HG03097 (cell line): ENCODE results near the gene CDH26.

ENCODE experiments used
- ATAC-seq: cut with Tn5 transposase; IDR thresholded peaks from one replicate; pipeline ENCODE4 v1.9.1; 2021; ENCODE audit not compliant: unreplicated experiment, low FRiP score

Gene CDH26

DNA sequence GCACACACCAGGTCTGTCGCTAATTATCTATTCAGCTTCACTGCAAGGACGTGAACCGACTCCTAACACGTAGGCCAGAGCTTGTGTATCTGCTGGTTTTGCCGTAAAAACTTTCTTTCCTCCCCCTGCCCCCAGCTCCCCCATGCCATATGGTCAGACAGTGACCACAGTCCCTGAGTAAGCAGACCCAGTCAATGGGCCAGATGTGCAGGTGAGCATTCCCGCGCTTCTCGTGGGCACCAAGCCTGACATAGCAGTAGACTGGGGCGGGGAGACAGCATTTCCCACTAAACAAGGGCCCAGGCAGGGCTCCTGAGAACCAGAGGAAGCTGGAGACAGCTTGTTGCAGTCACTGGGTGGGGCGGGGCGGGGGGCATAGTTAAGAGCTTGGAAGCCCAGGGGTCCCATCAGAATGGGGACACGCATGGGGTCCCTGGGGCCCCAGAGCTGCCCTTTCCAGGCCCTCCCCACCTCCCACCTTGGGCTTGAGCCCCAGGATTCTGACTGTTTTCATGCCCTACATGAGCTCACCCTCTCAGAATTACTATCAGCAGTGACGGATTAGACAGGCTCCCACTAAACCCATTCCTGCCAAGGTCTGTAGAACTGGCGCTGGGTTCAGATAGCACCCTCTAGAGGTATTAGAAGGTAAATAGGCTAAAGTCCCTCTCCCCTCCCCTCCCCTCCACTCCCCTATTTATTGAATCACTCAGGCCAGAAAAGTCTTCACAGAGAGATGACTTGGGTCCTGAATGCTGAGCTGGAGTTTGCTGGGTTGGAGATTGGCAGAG, 51.8 kb downstream of the CDH26 start:
- no peak for ATAC-seq

DNA sequence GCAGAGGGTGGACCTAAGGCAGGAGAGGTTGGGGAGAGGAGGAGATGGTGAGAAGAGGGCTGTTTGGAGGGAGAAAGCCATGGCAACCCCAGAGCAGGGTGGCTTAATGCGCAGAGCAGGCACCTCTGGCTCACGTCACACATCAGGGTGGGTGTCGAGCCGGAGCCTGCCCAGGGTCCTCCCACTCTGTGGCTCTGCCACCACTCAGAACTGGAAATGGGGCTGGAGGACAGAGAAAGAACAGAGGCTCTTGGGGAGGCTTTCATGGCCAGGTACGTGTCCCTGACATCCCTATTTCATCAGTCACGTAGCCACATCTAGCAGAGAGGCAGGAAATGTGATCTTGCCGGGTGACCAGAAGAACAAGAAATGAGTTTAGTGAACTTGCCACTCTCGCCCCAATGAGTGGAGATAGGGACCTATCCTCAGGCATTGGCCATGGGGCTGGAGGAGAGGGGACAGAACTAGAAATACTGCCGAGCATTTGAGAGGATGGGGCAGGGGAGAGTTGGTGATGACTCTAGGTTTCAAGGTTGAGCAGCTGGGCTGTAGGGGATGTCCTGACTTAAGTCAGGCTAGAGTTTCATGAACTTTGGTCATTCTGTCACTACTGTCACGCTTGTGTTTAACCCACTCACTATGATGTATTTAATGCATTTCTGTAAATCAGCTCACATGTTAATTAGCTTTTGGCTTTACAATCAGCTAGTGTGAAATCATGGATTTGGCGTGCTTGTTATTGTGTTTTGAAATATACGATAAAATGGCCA, 52.7 kb downstream of the CDH26 start:
- no peak for ATAC-seq

DNA sequence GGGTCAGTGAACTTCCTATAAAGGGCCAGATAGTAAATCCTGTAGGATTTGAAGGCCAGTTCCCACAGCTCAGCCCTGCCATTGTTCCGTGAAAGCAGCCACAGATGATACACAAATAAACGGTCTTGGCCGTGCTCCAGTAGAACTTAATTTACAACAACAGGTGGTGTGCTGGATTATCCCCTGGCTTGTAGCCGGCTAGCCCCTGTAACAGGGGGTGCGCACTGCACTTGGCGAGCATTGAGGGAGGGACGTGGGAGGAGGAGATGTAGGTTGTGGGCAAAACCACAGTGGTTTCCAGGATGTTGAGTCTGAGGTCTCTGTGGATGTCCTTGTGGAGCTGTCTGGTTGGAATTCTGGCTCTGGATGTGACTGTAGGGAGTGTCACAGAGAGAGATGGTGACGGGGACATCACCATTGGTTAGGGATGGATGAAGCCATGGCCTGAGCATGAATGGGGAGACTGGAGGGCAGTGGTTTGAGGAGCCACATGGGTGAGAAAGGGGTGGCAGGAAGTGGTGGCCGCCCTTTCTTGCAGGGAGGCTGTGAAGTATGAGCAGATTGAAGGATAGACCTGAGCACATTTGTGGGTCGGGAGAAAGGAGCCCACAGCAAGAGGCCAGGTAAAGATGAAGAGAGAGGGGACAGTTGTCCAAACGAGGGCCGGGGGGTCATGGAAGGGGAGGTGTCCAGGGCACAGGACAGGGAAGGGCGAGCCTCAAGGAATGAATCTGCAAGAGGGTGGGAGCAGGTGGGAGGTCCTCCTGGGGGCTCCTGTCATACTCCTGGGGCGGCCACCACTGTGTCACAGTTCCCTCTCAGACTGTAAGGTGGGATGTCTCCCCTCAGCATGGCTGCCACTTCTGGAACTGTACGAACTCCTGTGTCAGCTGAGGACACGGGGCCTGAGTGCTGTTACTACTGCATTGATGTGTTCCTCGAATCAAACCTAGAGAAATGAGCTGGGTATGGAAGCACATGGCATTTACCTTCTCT, 53.6 kb downstream of the CDH26 start:
- no peak for ATAC-seq

DNA sequence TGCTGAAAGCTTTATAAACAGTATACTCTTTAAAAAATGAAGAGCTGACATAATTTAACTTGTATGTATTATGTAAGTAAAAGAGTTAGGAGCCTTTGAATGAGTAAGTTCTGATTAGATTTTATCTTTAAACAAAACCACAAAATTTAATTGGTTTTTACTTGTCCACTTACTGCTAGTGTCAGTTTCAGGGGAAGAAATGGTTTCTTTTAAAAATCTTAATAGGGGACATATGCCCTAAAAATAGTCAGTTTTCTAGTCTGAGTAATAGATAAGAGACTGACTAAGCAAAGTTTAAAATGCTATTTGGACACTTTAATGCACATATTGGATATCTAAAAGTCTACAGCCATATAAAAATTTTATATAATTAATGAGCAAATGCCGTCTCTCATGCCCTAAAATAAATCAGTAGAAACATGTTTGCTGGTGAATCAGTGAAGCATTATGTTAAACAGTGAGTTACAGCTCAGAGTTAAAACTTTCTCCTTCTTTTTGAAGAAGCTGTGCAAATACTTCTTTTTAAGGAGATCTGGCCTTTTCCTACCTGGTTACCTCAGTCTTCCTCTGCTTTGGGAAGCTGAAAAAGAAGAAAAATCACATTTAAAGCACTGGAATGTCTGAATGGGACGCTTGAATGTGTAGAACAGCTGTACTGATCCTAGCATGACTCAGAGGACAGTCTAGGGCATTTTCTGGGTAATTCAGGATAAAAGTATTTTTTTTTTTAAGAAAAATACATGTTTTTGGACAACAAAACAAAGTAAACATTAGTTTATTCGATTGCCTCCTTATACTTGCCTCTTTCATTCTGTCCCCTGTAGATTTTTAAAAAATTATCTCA, 55.3 kb downstream of the CDH26 start:
- no peak for ATAC-seq

DNA sequence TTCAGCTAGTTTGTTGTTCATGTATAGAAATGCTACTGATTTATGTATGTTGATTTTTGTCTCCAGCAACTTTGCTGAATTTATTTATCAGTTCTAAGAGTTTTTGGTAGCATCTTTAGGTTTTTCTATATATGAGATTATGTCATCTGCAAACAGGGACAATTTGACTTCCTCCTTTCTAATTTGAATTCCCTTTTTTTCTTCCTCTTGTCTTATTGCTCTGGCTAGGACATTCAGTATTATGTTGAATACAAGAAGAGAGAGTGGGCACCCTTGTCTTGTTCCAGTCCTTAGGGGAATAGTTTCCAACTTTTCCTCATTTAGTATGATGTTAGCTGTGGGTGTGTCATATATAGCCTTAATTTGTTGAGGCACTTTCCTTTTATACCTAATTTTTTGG, 58.2 kb downstream of the CDH26 start:
- ATAC-seq: no peak

DNA sequence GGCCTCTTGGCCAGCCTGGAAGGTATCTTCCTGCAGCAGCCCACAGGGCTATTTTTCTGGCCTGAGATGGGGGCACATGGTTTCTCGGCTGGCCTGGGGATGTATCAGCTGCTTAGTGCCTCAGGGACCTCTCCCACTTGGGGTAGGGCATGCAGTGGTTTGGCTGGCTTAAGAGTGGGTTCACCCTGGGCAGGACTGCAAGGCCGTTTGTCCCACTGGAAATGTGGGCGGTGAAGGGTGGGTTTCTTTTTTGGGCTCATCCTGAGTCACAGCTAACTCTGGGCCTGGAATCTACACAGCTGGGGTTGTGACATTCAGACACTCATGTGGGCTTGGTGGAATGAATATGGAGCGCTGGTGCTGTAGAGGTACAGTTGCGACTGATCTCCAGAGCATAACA, 62.0 kb downstream of the CDH26 start:
- no peak for ATAC-seq

DNA sequence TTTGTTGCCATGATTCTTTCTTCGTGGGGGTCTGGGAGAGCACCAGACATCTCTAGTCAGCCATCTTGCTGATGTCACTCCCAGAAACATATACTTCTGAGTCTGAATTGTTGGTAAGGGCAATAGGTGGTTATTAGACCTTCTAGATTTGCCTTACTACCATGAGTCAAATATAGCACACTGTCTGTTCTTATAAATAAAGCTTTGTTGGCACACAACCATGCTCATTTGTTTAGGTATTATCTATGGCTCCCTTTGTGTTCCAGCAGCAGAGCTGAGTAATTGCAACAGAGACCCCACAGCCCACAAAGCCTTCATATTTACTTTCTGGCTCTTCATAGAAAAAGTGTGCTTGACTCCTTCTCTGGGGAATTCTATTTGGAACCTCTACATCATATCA, 62.9 kb downstream of the CDH26 start:
- ATAC-seq: no peak

DNA sequence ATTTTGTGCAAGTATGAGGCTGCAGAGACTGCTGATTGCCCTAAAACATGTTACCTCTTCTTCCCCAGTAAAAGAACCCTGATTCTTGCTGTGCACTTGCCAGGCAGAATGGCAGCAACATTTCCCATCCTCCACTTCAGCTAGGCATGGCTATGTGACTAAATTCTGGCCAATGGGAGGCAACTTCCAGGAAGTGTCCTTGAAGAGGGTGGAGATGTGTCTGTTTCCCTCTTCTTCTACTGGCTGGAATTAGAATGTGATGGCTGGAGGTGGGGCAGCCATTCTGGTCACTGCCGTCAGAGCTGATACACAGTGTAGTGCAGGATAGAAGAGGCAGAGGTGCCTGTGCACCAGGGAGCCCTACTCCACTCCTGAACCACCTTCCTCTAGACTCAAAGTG, 64.6 kb downstream of the CDH26 start:
- ATAC-seq: no peak

DNA sequence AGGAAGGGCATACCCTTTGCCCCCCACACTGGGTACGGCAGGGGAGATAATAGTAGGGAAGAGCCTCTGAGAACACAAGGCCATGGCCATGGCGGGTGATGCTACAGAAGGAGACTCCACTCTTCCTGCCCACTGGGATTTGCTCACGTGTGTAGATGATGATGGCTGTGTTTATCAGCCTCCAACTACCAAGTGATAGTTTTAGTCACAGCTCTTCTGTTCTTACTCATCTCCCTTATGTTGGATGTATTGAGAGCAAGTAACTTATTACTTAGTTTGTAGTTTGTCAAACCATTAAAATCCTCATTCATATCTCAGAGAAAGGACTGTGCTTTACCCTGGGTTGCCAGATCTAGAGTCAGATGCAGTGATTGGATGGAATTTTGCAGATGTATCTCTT, 66.0 kb downstream of the CDH26 start:
- ATAC-seq: no peak

DNA sequence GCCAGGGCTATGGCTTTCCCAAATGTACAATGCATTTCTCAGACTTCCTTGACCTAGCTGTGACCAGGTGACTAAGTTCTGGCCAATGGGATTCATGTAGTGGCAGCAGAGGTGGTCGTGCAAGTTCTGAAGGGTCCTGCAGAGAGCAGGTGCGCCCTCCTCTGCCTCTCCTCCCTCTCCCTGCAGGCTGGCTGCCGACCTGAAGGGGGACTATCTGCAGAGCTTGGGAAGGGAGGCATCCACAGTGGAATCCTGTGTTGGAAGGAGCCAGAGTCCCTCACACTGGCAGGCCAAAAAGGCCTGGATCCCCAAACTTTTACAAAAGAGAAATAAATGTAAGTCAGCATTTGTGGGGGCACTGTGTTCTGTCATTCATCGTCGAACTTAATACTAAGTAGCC, 66.6 kb downstream of the CDH26 start:
- no peak for ATAC-seq

DNA sequence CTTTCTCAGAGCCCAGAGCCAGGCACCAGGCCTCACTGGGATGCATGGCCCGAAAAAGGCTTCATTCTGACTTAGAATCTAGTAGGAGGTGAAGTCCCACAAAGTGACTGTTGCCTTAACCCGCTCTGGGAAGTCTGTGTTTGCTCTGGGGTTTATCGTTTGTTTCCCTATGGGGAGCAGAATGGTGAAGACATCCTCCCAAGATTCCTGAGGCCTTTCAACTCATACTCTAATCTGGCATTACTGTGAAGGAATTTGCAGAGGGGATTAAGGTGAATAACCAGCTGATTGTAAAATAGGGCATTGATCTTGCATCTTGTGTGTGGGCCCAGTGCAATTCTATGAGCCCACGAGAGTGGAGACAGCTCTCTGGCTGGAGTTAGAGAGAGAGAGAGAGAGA, 67.8 kb downstream of the CDH26 start:
- ATAC-seq: no peak

DNA sequence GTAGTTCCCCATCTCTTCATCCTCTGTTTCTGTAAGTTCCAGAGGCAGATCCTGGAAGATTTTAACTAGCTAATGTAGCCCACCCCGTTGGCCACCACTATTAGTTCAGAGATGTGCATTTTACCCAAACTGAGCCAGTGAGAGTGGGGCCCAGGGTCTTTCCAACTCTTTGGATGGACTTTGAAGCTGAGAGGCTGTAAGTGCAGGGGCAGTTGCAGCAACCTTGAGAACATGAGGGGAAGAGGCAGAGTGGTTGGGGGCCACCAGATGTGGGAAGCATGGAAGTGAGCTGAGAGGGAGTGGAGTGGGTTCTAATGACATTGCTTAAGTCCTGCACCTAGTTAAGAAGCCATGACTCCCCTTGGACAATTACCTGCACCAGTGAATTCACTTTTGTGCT, 72.2 kb downstream of the CDH26 start:
- no peak for ATAC-seq

DNA sequence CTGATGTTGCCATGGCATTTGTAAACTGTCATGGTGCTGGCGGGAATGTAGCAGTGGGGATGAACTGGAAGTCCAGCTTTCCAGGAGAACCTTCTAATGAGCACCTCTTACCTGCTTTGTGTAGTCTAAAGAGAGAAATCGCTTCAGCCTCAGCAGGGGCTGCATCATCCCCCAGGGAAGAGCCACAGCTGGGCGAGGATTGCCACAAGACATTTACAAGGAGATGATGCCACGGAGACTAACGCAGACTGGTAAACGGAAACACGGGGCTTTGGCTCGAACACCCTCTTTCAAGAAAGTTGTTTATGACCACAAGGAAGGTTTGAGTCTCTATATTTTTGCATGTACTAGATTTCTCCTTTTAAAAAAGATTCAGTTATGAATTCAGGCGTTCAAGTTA, 72.9 kb downstream of the CDH26 start:
- ATAC-seq: no peak

DNA sequence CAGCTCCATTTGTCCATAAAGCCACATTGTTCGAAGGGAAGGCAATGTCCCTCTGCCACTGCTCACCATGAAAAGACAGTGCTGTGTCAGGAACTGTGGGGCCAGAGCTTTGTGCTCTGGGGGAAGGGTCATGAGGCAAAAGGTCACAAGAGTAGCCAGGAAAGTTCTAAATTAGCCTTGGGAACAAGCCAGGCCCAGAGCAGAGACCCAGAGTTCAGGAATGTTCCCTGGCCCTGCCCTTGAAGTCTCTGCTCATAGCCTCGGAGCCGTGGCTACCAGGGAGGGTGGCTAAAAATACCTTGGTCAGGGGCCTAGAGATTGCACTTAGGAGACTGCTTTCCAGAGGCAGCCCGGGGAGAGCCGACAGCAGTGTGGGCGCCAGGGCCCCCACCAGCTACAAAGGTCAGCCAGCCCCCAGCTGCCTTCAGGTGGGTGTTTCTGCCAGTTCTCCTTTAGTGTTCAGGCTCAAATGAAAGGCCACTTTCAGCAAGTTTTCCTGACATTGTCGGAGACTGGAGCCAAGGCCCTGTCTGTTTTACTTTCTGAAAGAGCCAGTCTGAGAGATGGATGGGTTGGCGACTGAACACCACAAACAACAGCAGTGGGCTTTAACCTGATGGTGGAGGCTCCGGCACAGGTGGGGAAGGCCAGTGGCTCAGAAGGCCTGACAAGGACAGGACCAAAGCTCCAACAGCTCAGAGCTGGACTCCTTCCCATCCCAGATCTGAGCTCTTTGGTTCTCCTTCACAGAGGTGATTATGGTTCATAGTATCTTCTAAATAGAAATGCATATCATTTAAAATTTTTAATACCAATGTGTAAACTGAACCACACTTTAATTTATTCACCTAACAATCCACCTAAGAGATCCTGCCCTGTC, 76.2 kb downstream of the CDH26 start:
- ATAC-seq: no peak

DNA sequence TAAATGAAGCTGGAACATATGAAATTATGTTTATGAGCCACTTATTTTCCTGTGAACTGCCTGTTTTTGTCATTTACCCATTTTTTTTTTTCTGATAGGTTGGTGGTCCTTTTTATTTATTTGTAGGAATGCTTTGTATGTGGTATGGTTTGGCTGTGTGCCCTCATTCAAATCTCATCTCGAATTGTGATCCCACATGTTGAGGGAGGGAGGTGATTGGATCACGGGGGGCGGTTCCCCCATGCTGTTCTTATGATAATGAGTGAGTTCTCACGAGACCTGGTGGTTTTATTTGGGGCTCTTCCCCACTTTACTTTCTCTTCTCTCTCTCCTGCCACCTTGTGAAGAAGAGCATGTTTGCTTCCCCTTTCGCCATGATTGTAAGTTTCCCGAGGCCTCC, 77.3 kb downstream of the CDH26 start:
- ATAC-seq: no peak

DNA sequence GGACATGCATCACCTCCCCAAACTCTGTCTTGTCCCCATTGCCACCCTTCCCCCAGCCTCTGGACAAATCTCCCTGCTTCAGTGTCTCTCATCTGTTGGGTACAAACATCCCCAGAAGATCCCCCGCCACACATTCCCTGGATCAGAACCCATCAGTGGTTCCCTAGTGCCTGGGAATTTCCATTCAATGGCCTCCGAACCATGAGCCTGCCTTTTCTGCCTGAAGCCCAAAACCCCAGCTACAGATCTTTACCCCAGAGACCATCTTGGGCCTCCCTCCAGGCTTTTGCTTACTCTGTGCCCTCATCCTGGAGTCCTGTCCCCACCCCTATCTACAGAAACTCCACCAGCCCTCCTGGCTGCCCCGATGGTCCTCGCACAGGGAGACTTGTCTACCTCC, 78.1 kb downstream of the CDH26 start:
- ATAC-seq: no peak

DNA sequence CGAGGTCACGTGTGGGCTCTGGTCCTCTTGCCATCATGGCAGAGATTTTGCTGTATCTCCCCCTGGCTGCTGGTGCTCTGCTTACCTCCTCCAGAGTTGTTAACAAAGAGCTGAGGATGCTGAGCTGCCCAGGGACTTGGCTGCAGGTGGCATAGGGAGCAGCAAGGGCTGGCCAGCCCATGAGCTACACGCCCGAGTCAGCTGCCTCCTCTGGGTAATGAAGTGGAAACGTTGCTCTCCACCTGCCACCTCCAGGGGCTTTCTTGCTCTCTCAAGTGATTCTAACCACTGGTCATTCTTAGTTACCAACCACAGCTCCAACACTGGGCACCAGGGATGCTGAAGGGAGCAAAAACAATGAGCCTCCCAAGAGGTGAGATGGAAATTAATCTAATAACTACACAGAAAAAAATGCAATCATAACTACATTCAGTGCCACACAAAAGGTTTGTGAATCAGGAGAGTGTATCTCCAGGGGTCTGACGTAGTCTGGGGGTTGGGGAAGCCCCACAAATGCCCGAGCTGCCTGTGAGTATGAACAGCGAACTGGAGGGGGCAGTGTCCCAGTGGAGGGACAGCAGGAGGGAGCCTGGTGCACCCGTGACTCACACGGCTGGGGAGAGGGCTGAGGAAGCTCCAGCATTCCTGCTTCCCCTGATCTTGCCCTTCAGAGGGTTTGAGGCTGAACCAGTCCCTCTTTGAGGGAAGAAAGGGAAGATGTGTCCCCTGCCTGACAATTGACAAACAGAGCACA, 78.7 kb downstream of the CDH26 start:
- no peak for ATAC-seq

DNA sequence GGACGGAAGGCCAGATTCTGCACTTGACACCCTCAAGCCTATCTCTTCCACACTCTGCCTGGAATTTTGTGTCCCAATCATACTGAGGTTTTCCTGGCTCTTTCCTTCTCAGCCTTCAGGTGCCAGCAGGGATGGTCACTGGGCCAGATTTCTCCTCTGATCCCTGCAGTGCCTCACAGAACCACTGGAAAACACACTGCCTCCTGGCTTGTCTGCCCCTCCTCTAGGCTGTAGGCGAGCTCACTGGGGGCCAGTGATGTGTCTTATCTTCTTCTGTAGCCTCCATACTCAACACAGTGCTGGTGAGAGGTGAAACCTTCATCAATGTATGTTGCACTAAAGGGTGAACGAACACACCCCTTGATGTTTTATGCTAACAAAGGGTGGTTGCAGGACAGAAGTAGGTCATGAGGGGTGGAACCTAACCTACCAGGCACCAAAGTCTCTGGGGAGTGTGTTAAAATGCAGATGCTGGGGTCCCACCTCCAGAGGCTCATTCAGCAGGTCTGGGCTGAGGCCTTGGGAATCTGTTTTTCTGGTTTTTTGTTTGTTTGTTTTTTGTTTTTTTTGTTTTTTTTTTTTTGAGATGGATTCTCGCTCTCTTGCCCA, 80.3 kb downstream of the CDH26 start:
- ATAC-seq: no peak
